ENCODE data around the gene PLOD2. TPM values are rescaled to one million over a fixed set of nuclear protein-coding genes. Genes with fewer than 3 reads are reported as not detected.
A peak's percentile ranks its signal among the peaks of the same experiment; 100 is the strongest.

PLOD2 gene
- total RNA-seq, 1 experiment from 2014 or later = 120 TPM

DNA sequence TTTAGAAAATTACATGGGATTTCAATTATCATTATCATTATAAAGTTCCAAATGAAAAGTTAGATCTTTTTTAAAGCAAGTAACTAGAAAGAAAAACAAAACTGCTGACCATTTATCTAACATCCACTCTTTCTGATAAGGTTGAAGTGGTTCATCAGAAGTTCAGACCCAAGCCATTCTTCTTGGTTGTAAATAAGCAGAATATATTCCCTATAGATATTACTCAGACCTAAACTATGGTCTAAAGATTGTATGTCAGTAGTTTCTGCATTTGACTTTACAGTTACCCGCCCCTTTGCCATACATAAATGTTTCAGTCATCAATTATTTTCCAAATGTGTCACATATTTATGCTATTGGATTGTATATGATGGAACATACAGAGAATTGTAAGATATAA is 136.7 kb downstream of the PLOD2 start:
- in situ Hi-C loops (cut with HindIII; ENCODE audit: low pct_unique_long_range_greater_than_20kb, low sequenced_read_pairs) = no loop called here
- no peak for DNase-seq (ENCODE audit: low read depth)

DNA sequence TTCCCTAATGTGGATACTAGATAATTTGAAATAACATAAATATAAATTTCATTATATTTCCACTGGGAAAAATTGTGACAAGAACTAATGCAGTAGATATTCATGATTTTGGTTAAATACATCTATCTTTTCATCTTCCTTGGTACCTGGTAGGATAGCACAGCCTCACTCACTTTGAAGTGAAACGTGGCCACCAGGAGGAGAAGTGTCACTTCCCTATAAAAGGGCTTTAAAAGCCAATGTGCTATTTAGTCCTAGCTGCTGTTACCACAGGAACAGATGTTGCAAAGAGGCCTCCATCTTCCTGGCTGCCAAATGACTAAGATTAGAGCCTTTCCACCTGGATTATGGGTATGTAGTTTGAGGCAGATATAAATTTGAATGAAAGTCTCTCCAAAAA is 140.0 kb downstream of the PLOD2 start:
- in situ Hi-C loops (cut with HindIII; ENCODE audit: low pct_unique_long_range_greater_than_20kb, low sequenced_read_pairs) = no loop called here
- DNase-seq (ENCODE audit: low read depth) = no peak

DNA sequence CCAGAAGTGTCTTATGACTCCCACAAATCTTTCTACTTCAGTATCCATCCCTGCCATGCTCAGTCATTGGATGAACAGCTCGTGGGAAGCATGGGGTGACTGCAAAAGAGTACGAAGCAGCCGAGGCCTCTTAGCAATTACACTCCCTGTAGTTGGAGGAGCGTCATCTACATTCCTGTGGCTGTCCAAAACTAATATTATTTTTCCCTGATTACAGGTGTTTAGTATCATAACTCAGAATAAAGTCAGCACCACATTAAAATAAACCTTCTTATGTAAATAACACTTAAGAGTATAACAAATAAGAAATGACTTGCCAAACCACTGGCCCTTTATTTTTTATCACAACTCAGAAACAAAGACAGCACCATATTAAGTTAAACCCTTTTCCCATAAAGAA is 141.5 kb downstream of the PLOD2 start:
- DNase-seq (ENCODE audit: low read depth) = peak; percentile 50
- in situ Hi-C loops (cut with HindIII; ENCODE audit: low pct_unique_long_range_greater_than_20kb, low sequenced_read_pairs) = no loop called here

Other genes with a start within 250 kb of the PLOD2 start
- 5.6 and 7.1 TPM in 2 replicates for gene PLSCR4, start 89.9 kb upstream of the PLOD2 start, total RNA-seq (2014; rRNA removed; shearing (Covaris generic); ENCODE audit: low replicate concordance)

Data from Caki2 (cell line).